ENCODE results near the gene RARRES2.
"Not testable (repeated sequence)": the region's sequence is repeated elsewhere in the genome, so short reads cannot be mapped to it uniquely, and the experiment has no call there.

RARRES2 gene

GRCh38 chr7:150317748-150318444, 23.5 kb downstream of the RARRES2 start:
- no peak for DNase-seq (ENCODE audit: low read depth in 2 of 2)

GRCh38 chr7:150316987-150317386, 24.4 kb downstream of the RARRES2 start:
- not testable (repeated sequence) for DNase-seq (ENCODE audit: low read depth in 2 of 2)

GRCh38 chr7:150314639-150315239, 26.7 kb downstream of the RARRES2 start:
- DNase-seq (ENCODE audit: low read depth in 2 of 2) = no peak

GRCh38 chr7:150313870-150314269, 27.6 kb downstream of the RARRES2 start:
- DNase-seq (ENCODE audit: low read depth in 2 of 2) = no peak

- DNase-seq (ENCODE audit: low read depth in 2 of 2) = no peak
Measured at GRCh38 chr7:150313367-150313809, 28.0 kb downstream of the RARRES2 start.

- DNase-seq (ENCODE audit: low read depth in 2 of 2) = not testable (repeated sequence)
Measured at GRCh38 chr7:150312649-150313366, 28.6 kb downstream of the RARRES2 start.

- no peak for DNase-seq (ENCODE audit: low read depth in 2 of 2)
Measured at GRCh38 chr7:150311711-150312110, 29.7 kb downstream of the RARRES2 start.

- DNase-seq (ENCODE audit: low read depth in 2 of 2) = no peak
Measured at GRCh38 chr7:150311146-150311545, 30.3 kb downstream of the RARRES2 start.

- DNase-seq (ENCODE audit: low read depth in 2 of 2) = no peak
Measured at GRCh38 chr7:150308575-150308974, 32.9 kb downstream of the RARRES2 start.

- DNase-seq (ENCODE audit: low read depth in 2 of 2) = no peak
Measured at GRCh38 chr7:150307904-150308303, 33.5 kb downstream of the RARRES2 start.

- no peak for DNase-seq (ENCODE audit: low read depth in 2 of 2)
Measured at GRCh38 chr7:150307129-150307528, 34.3 kb downstream of the RARRES2 start.

GRCh38 chr7:150306377-150306776, 35.1 kb downstream of the RARRES2 start:
- not testable (repeated sequence) for DNase-seq (ENCODE audit: low read depth in 2 of 2)

GRCh38 chr7:150305903-150306284, 35.5 kb downstream of the RARRES2 start:
- DNase-seq (ENCODE audit: low read depth in 2 of 2) = not testable (repeated sequence)

- not testable (repeated sequence) for DNase-seq (ENCODE audit: low read depth in 2 of 2)
Measured at GRCh38 chr7:150305259-150305902, 36.0 kb downstream of the RARRES2 start.

- not testable (repeated sequence) for DNase-seq (ENCODE audit: low read depth in 2 of 2)
Measured at GRCh38 chr7:150304499-150305258, 36.8 kb downstream of the RARRES2 start.

GRCh38 chr7:150302908-150303310, 38.5 kb downstream of the RARRES2 start:
- not testable (repeated sequence) for DNase-seq (ENCODE audit: low read depth in 2 of 2)

GRCh38 chr7:150297978-150298377, 43.5 kb downstream of the RARRES2 start:
- DNase-seq (ENCODE audit: low read depth in 2 of 2) = not testable (repeated sequence)

- DNase-seq (ENCODE audit: low read depth in 2 of 2) = not testable (repeated sequence)
Measured at GRCh38 chr7:150296802-150297201, 44.6 kb downstream of the RARRES2 start.

- not testable (repeated sequence) for DNase-seq (ENCODE audit: low read depth in 2 of 2)
Measured at GRCh38 chr7:150295614-150296013, 45.8 kb downstream of the RARRES2 start.

- DNase-seq (ENCODE audit: low read depth in 2 of 2) = not testable (repeated sequence)
Measured at GRCh38 chr7:150295027-150295426, 46.4 kb downstream of the RARRES2 start.

- not testable (repeated sequence) for DNase-seq (ENCODE audit: low read depth in 2 of 2)
Measured at GRCh38 chr7:150290317-150290716, 51.1 kb downstream of the RARRES2 start.

Measured in stimulated activated CD4-positive, alpha-beta T cell treated with anti-CD3 and anti-CD28 coated beads, Interleukin-1b, Interleukin-23, amount 100 ng/mL, for 1 hour (primary cell).